HepG2 (cell line): Measurements from ENCODE around the gene CITED2. TPM values are rescaled to one million over a fixed set of nuclear protein-coding genes. Genes with fewer than 3 reads are reported as not detected.

Experiments
- CBFB ChIP-seq: sonication (generic); formaldehyde crosslinking; IDR thresholded peaks from 2 replicates; pipeline ENCODE4 v1.4.0; 2020; ENCODE audit warnings: missing genetic modification reagents
- CHCHD3 ChIP-seq: sonication (generic); formaldehyde crosslinking; IDR thresholded peaks from 2 replicates; pipeline ENCODE4 v1.8.0; 2022; ENCODE audit warnings: mild to moderate bottlenecking, missing genetic modification reagents, moderate library complexity
- HMG20A ChIP-seq: IDR thresholded peaks from 2 replicates; pipeline ENCODE4 v1.6.1; 2016; ENCODE audit warnings: borderline replicate concordance
- HNF1B ChIP-seq: sonication (generic); formaldehyde crosslinking; IDR thresholded peaks from 2 replicates; pipeline ENCODE4 v1.5.1; 2020; ENCODE audit warnings: mild to moderate bottlenecking, moderate library complexity, missing genetic modification reagents
- HNRNPH1 ChIP-seq: fragments of 200-400 bp; formaldehyde crosslinking; optimal IDR thresholded peaks from 2 replicates; pipeline ENCODE3; 2017; ENCODE audit warnings: mild to moderate bottlenecking, low read depth, low read length
- HOXD1 ChIP-seq: sonication (generic); formaldehyde crosslinking; IDR thresholded peaks from 2 replicates; pipeline ENCODE4 v1.5.0; 2020; ENCODE audit warnings: missing genetic modification reagents
- KLF13 ChIP-seq: sonication (generic); formaldehyde crosslinking; IDR thresholded peaks from 2 replicates; pipeline ENCODE4 v1.4.0; 2020; ENCODE audit warnings: mild to moderate bottlenecking, missing genetic modification reagents
- MAX ChIP-seq: IDR thresholded peaks from 2 replicates; pipeline ENCODE4 v1.6.1; 2012; ENCODE audit warnings: inconsistent platforms
- MXD4 ChIP-seq: IDR thresholded peaks from 2 replicates; pipeline ENCODE4 v1.6.1; 2016; ENCODE audit warnings: mild to moderate bottlenecking, missing biosample characterization, missing genetic modification reagents
- NFE2L2 ChIP-seq: fragments of 150-350 bp; IDR thresholded peaks from 2 replicates; pipeline ENCODE4 v1.6.1; 2014; ENCODE audit warnings: low read length
- SAFB2 ChIP-seq: sonication (generic); formaldehyde crosslinking; IDR thresholded peaks from 2 replicates; pipeline ENCODE4 v1.5.1; 2020; ENCODE audit warnings: missing genetic modification reagents, low read depth, mild to moderate bottlenecking, borderline replicate concordance
- STAT6 ChIP-seq: sonication (generic); formaldehyde crosslinking; IDR thresholded peaks from 2 replicates; pipeline ENCODE4 v1.4.0; 2020; ENCODE audit warnings: missing genetic modification reagents, mild to moderate bottlenecking, borderline replicate concordance
- TAF1 ChIP-seq: sonication (generic); formaldehyde crosslinking; IDR thresholded peaks from 2 replicates; pipeline ENCODE4 v1.4.0; 2020; ENCODE audit warnings: missing genetic modification reagents
- ZBTB34 ChIP-seq: sonication (generic); formaldehyde crosslinking; IDR thresholded peaks from 2 replicates; pipeline ENCODE4 v1.8.0; 2022; ENCODE audit warnings: mild to moderate bottlenecking, missing genetic modification reagents
- ZBTB4 ChIP-seq: sonication (generic); formaldehyde crosslinking; IDR thresholded peaks from 2 replicates; pipeline ENCODE4 v1.4.0; 2020; ENCODE audit warnings: missing genetic modification reagents, mild to moderate bottlenecking, borderline replicate concordance
- ZMYM3 ChIP-seq: sonication (generic); formaldehyde crosslinking; IDR thresholded peaks from 2 replicates; pipeline ENCODE4 v1.5.1; 2020; ENCODE audit warnings: mild to moderate bottlenecking, missing genetic modification reagents
- ZNF780A ChIP-seq: sonication (generic); formaldehyde crosslinking; IDR thresholded peaks from 2 replicates; pipeline ENCODE4 v1.8.0; 2022; ENCODE audit warnings: mild to moderate bottlenecking, missing genetic modification reagents, moderate library complexity
- ZUFSP ChIP-seq: sonication (generic); formaldehyde crosslinking; IDR thresholded peaks from 2 replicates; pipeline ENCODE4 v1.9.0; 2021; ENCODE audit warnings: missing genetic modification reagents, mild to moderate bottlenecking, borderline replicate concordance
- polyA plus RNA-seq, 8 experiments: library from polyadenylated mRNA; depleted of rRNA in 3 of 8; stranded (reverse) in 7 of 8; unstranded in 1 of 8; fragments of >200 nt; fragmentation: Illumina TruSeq in 4 of 8; extraction: Trizol in 4 of 8; gene quantifications; 2 replicates each; pipeline versions ENCODE4 v1.2.1 to v1.2.3, GENCODE V29; 2011 to 2016; ENCODE audit warnings: low read depth in 4 of 8, missing spikeins in 1 of 8, mixed read lengths in 1 of 8; ENCODE audit not compliant: insufficient read depth in 1 of 8
- total RNA-seq, 5 experiments: library from RNA; depleted of rRNA; stranded (reverse); fragments of >200 nt; fragmentation: Illumina TruSeq; extraction: Trizol; gene quantifications; 2 replicates each; pipeline ENCODE4 v1.2.3, GENCODE V29; 2016; ENCODE audit warnings: low read depth in 1 of 5

Gene CITED2
- total and polyA plus RNA-seq, 2 of the 13 experiments (the other 11 are each of a cell fraction or from before 2014, with no cell fraction given) = 17.6 to 57.2 TPM

- TF ChIP-seq ZBTB4 (CRISPR knock-in tag) (0 out of 2 replicates have a peak, but pooled peaks have one; percentile 88), NFE2L2 (no peak), ZUFSP (CRISPR knock-in tag) (no peak), ZNF780A (no peak), HOXD1 (CRISPR knock-in tag) (no peak), KLF13 (CRISPR knock-in tag) (no peak), STAT6 (peak; percentile 69), HNF1B (CRISPR knock-in tag) (peak; percentile 10), MAX (peak; percentile 85), CBFB (no peak; the same call in 1 of the 2 replicates), CHCHD3 (no peak), HMG20A (peak; percentile 84), ZBTB34 (CRISPR knock-in tag) (peak; percentile 60), ZMYM3 (CRISPR knock-in tag) (peak; percentile 93), SAFB2 (CRISPR knock-in tag) (no peak), MXD4 (CRISPR knock-in tag) (peak; percentile 59; the same call in 1 of the 2 replicates), HNRNPH1 (no peak), TAF1 (CRISPR knock-in tag) (peak; percentile 63)
These were observed 973 bp upstream of the CITED2 start (continued) for GRCh38 chr6:139375226-139376016.
